Stimulated activated CD8-positive, alpha-beta memory T cell treated with anti-CD3 and anti-CD28 coated beads, Interleukin-4, amount 100 ng/mL, for 24 hours (primary cell): ENCODE measurements around the gene NFIA.

Experiments used
- DNase-seq: peaks from one replicate; pipeline ENCODE4 v3.0.0-alpha.2; 2020; ENCODE audit warnings: low read depth

The NFIA gene

DNA sequence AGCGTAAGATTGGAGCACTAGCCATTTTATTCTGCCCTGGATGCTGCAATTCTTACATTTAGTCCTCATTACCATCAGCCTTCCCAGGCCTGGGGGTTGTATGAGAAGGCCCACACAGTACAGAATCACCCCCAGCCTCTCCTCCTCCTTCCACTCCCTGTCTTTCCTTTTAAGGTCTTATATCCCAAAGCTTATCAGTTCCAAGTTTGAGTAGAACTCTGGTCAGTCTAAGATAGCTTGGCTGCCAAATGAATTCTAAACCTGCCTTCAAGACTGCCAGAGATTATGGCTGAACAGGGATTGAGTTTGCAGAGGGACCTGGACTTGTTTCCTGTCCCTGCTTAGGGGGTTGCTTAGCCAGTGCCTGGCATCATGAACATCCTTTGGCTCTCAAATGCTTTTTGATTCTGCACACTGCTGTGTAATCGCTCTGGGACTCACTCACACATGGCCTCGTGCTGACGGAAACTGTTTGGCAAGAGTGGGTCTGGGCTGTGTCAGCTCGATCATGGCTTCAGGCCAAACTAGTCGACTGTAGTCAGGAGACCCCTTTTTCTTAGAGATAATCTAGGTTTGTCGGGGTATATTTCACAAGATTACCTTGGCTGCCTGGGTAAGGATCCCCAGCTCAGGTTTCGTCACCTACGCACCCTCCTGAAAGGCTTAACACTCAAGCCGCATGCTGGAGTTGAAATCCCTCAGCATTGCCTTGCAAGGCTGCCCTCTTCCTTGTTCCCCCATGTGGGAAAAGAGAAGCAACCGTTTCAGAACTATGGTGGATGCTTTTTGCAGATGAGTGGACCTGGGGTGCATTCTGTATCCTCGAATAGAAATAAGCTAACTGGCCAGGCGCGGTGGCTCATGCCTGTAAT, 252.6 kb downstream of the NFIA start:
- no peak for DNase-seq

DNA sequence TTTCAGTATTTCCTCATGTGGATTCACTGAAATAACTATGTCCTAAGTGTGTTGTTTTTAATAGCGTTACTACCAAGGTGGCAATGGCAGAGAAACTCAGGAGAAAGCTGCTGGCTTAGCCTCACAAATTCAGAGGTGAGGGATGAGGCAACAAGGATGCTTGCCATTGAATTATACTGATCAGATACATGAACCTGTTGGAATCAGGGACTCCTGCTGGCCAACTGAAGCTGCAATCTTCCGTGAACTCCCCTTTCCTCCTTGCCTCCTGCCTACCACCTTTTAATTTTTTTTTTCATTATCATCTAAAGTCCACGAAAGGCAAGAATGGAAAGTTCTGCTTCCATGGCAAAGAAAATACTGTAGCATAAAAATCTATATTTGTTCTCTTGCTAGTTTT, 254.7 kb downstream of the NFIA start:
- no peak for DNase-seq

DNA sequence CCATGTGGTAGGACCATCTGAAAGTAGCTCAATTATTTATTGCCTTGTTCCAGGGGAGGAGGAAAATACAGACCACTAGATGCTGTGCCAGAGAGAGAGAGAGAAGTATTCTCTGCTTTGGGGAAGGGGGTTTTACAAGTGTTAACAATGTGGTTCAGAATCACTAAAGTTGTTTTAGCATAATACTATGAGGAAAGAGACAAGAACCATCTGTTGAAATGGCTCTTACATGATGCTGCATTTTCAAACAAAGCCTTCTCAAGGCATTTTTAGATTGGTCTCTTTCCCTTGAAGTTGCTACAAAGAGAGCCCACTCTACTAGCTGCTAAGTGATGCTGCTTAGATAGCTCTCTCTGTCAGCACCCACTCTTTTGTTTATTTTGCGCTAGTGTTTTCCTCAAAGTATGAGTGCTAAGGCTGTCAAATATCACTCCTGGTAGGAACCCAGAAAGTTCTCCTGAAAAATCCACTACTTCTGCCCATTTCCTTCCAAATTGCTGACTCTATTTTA, 255.1 kb downstream of the NFIA start:
- no peak for DNase-seq

DNA sequence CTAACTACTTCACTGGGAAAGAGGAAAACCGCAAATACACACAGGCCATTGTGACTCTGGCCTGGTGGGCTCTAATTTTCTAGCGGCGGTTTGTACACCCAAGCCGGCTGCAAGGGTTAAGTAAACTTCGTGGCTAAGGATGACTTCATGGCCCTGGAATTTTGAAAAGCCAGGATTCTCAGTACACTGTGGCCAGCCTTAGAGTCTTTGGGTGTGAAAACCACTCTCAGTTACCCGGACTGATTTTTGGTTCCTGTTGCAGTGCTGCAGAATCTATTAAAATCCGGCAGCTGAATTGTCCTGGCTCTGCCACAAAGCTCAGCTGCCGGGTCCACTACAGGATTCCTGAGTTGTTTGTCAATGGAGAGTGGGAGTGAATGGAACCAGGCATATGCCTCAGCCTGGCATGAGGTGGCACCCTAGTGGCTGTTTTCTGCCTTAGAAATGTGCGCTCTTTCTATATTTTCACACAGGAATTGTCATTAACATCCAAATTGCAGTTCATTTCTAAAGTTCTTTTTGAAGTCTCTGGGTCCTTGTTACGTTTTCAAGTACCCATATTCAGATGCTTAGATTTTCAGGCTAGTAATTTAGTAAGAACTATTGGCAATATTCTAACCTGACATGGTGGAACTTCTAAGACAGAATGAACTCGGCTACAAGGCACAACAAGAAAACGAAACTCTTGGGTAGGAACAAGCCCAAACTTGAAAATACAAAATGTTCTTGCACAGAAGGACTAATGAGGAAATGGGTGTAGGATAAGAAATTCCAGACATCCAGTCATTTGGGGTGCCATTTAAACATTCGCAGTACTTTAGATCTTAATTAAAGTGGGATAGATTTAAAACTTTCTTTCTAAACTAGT, 255.9 kb downstream of the NFIA start:
- DNase-seq, result no peak

- no peak for DNase-seq
Measured at GRCh38 chr1:61338899-61339298, 256.5 kb downstream of the NFIA start.

GRCh38 chr1:61341426-61341825, 259.1 kb downstream of the NFIA start:
- DNase-seq, result no peak

DNA sequence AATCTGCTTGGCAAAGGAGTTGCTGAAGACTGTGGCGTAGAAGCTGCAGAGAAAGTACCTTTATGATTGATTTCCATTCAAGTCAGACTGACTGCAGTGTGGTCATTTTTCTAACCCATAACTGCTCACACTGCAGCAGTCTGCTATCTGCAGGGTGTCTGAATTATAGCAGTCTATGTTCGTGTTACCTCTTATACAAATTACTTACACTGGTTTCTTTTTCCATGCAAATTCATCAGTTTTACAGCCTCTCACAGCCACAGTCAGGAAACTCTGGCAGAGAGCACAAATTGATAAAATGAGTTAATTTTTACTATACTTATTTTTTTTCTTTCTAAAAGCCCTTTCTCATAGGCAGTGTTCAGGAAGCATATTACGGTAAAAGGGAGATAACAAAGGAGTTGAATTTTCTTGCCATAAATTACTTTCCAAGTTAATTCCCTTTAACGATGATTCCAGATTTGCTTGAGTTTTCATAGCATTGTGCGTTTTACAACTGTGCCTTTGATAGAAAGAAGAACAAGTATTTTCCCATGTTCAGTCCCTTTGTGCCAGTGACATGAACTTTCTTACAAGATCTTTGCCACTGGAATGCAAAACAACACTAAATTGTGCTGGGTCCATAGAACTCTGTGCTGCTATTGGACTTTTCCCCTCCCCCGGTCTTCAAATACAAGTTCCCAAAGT, 261.5 kb downstream of the NFIA start:
- DNase-seq, result no peak

DNA sequence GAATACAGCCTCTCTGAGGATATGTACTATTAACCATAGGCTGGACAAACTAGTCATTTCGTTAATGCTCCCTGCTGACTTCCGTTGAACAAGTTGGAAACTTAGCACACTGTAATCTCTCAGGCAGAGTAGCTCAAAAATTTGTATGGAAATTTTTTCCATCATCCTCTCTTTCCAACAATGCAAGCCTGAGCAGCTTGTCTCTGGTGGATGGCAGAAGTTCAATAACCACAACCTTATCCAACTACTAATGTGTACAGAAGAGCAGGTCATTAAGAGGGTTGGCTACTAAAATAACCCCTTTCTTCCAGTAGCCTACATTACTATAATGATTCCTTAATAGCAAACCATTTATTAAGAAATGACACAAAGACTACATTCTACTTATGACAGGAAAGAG, 262.3 kb downstream of the NFIA start:
- DNase-seq, result no peak

DNA sequence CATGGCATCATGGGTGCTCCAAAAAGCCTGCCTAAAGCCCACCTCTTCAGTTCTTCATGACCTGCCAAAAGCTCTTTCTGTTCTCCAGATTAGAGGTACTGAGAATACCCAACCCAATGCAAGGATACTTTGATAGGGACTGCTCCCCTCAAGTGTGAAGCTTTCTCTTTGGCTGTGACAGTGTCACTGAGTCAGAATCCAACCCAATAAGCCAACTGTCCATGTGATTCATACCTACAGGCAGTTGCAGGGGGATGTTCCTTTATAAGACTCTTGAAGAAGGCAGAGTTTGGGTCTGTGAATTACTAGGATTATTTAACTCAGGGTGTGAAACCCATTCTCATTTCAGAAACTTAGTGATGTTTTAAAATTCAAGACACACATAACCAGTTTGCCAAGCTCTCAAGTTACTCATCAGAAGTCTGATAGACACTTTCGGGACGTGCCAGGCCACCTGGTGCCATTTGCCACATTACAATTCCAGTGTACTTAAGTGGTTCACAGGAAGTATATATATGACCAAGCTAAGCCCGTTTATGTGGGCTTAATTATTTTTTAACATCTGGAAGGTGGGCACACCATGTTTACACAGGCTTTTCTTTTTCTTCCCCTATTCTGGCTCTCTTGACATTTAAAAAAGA, 265.8 kb downstream of the NFIA start:
- DNase-seq, result no peak

GRCh38 chr1:61352845-61353435, 270.6 kb downstream of the NFIA start:
- no peak for DNase-seq

GRCh38 chr1:61353797-61354406, 271.5 kb downstream of the NFIA start:
- no peak for DNase-seq

- no peak for DNase-seq
Measured at GRCh38 chr1:61356016-61356415, 273.7 kb downstream of the NFIA start.

- DNase-seq, result no peak
Measured at GRCh38 chr1:61356995-61357394, 274.6 kb downstream of the NFIA start.

DNA sequence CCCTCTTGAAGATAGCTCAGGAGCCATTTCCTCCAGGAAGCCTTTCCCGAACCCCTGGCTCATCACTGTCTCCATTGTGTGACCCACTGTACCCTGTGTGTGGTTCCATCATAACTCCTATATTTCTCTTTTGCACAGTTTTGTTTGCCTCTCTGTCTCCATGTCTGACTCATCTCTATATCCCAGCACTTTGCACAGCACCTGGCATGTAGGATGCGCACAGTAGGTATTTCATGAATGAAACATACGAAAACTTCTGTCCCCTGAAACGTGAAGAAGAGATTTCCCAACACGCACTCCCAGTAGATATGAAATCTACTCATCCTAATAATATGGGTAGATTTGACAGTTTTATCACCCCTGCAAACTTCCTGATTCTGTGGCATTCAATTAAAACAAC, 275.2 kb downstream of the NFIA start:
- DNase-seq, result no peak

GRCh38 chr1:61358770-61359455, 276.6 kb downstream of the NFIA start:
- no peak for DNase-seq

GRCh38 chr1:61361931-61362330, 279.6 kb downstream of the NFIA start:
- DNase-seq, result no peak

DNA sequence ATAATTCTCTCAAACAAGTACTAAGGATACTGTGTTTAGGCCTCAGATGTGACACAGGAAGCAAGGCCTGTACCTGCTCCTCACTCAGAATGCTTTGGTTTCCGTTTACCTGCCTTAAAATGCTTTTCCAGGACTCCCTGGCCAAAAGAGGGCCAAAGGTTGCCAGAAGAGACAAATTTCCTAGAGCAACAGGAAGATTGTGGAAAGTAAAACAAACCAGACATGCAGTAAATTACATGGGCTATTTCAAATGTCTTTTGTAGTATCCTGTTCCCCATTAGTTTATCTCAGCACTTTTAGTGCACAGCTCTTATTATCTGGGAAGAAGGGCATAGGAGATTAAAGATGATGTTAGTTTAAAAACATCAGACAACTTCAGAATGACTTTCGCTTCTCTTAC, 280.0 kb downstream of the NFIA start:
- DNase-seq, result no peak

DNA sequence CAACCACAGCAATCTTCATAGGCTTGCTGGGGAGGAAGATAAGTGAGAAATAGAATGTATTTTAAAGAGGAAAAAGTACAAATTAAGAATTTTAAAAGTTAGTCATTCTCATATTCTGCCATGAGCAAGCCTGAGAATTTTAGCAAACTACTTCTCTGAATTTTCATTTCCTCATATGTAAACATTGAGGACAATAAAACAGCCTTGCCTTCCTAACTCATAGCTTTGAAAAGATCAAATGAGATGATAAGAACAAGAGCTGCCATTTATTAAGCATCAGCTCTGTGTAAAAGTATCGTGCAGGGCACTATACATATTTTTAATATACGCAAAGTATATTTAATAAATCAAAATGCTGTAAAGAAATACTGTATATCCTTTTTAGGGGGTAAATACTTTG, 286.0 kb downstream of the NFIA start:
- DNase-seq, result no peak

GRCh38 chr1:61368876-61369275, 286.5 kb downstream of the NFIA start:
- no peak for DNase-seq

GRCh38 chr1:61370177-61370912, 288.0 kb downstream of the NFIA start:
- no peak for DNase-seq
